ENCODE results near the gene MEN1. TPM values are rescaled to one million over a fixed set of nuclear protein-coding genes. Genes with fewer than 3 reads are reported as not detected.
A peak's percentile ranks its signal among the peaks of the same experiment; 100 is the strongest.

Gene MEN1
- total RNA-seq, 1 donor from 2014 or later, result 16.1 TPM

- DNase-seq, result peak; percentile 100
Measured at GRCh38 chr11:64778473-64779298, 31.7 kb downstream of the MEN1 start, which contains the start of gene SF1. SF1 (minus strand) TSS chr11:64778542; CDS start chr11:64778392, 150 bp downstream.

GRCh38 chr11:64778223-64778472 lies 32.2 kb downstream of the MEN1 start:
- DNase-seq, result no peak

- peak; percentile 96 for DNase-seq
Measured at GRCh38 chr11:64777449-64778222, 32.7 kb downstream of the MEN1 start.

GRCh38 chr11:64776875-64777274 lies 33.5 kb downstream of the MEN1 start:
- no peak for DNase-seq

GRCh38 chr11:64776425-64776824 lies 33.9 kb downstream of the MEN1 start:
- no peak for DNase-seq

- no peak for DNase-seq
Measured at GRCh38 chr11:64774144-64774543, 36.2 kb downstream of the MEN1 start.

- no peak for DNase-seq
Measured at GRCh38 chr11:64772303-64773018, 37.9 kb downstream of the MEN1 start.

- no peak for DNase-seq
Measured at GRCh38 chr11:64771861-64772260, 38.5 kb downstream of the MEN1 start.

GRCh38 chr11:64770120-64770519 lies 40.2 kb downstream of the MEN1 start:
- DNase-seq, result no peak

GRCh38 chr11:64769283-64769682 lies 41.1 kb downstream of the MEN1 start:
- no peak for DNase-seq

- DNase-seq, result no peak
Measured at GRCh38 chr11:64768300-64768694, 42.1 kb downstream of the MEN1 start.

GRCh38 chr11:64767344-64768299 lies 42.7 kb downstream of the MEN1 start:
- peak; percentile 78 for DNase-seq

GRCh38 chr11:64766881-64767280 lies 43.5 kb downstream of the MEN1 start:
- DNase-seq, result no peak

- no peak for DNase-seq
Measured at GRCh38 chr11:64765851-64766665, 44.3 kb downstream of the MEN1 start.

- DNase-seq, result no peak
Measured at GRCh38 chr11:64765291-64765850, 45.0 kb downstream of the MEN1 start.

GRCh38 chr11:64764753-64765152 lies 45.6 kb downstream of the MEN1 start:
- DNase-seq, result no peak

- no peak for DNase-seq
Measured at GRCh38 chr11:64764040-64764611, 46.2 kb downstream of the MEN1 start.

GRCh38 chr11:64763526-64764039 lies 46.8 kb downstream of the MEN1 start:
- DNase-seq, result no peak

GRCh38 chr11:64762674-64763525 lies 47.5 kb downstream of the MEN1 start:
- DNase-seq, result peak; percentile 25

All from tongue (tissue), 2 donors.